GM18498 (cell line): ENCODE results near the gene ZNF169.
"Not testable (repeated sequence)": the region's sequence is repeated elsewhere in the genome, so short reads cannot be mapped to it uniquely, and the experiment has no call there.

Experiments
- ATAC-seq: cut with Tn5 transposase; IDR thresholded peaks from one replicate; pipeline ENCODE4 v1.9.1; 2021; ENCODE audit warnings: mild to moderate bottlenecking, moderate library complexity; ENCODE audit not compliant: unreplicated experiment

ZNF169 gene

GRCh38 chr9:94341703-94342102 is 82.6 kb downstream of the ZNF169 start:
- not testable (repeated sequence) for ATAC-seq

DNA sequence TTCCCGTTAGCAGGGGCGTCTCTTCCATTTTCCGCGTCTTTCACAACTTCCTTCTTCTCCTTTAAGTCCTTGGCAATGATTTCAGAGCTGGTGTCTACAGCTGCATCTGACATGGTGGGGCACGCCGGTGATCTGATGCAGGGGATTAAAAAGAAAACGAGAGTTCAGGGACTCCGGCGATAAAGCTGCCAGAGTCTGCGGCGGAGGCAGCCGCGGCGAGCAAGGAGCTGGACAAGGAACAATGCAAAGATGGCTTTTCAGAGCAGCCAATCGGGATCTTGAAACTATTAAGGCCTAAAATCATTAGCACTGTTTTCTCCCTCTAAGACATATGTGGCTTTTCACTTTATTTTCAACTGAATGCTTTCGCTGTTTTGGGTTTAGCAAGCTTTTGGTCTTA is 88.4 kb downstream of the ZNF169 start:
- not testable (repeated sequence) for ATAC-seq

- ATAC-seq = not testable (repeated sequence)
Measured at GRCh38 chr9:94348754-94349153, 89.7 kb downstream of the ZNF169 start.
